Gastrocnemius medialis (tissue), 4 donors: ENCODE data around the gene PRRC2B.

Source experiments
- POLR2A ChIP-seq, 2 donors: fragments of 450-650 bp; IDR thresholded peaks; one replicate each; pipeline ENCODE4 v1.6.1; 2017; ENCODE audit warnings: antibody characterized with exemption in 2 of 2, mild to moderate bottlenecking in 2 of 2, moderate library complexity in 2 of 2
- TF ChIP-seq, protein P1 (sequence below), 5 experiments: fragments of 450-650 bp in 3 of 5; fragments of 200-600 bp in 2 of 5; sonication (generic) in 2 of 5; IDR thresholded peaks in 4 of 5; conservative IDR thresholded peaks in 1 of 5; 1 replicate in 4 of 5; 2 replicates in 1 of 5; pipeline ENCODE4 v1.5.1; 2016 to 2019; ENCODE audit warnings: antibody characterized with exemption in 5 of 5, mild to moderate bottlenecking in 3 of 5, moderate library complexity in 3 of 5

DNA sequence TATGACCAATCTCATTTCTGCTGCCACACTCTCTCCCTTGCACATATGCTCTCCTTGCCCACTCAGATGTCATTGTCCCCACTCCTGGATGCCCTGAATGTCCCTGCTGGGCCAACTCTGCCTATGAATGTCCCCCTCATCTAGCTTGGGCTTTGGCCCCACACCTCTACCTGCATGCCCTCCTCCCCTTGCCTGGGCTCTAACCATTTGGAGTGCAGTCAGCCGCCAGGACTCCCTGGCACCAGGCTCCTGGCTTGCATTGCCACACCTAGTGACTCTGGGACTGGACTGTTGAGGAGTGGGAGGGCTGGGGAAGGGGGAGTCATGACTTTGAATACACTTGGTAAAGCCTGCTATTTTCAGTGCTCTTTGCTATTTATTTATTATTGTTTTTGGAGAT is 67.3 kb downstream of the PRRC2B start:
- TF ChIP-seq, protein P1, sequence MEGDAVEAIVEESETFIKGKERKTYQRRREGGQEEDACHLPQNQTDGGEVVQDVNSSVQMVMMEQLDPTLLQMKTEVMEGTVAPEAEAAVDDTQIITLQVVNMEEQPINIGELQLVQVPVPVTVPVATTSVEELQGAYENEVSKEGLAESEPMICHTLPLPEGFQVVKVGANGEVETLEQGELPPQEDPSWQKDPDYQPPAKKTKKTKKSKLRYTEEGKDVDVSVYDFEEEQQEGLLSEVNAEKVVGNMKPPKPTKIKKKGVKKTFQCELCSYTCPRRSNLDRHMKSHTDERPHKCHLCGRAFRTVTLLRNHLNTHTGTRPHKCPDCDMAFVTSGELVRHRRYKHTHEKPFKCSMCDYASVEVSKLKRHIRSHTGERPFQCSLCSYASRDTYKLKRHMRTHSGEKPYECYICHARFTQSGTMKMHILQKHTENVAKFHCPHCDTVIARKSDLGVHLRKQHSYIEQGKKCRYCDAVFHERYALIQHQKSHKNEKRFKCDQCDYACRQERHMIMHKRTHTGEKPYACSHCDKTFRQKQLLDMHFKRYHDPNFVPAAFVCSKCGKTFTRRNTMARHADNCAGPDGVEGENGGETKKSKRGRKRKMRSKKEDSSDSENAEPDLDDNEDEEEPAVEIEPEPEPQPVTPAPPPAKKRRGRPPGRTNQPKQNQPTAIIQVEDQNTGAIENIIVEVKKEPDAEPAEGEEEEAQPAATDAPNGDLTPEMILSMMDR (IDR thresholded peaks at IDR 0.05 in 4 of 5, conservative IDR thresholded peaks at IDR 0.05 in 1 of 5) = no peak
- no peak for TF ChIP-seq POLR2A (IDR thresholded peaks at IDR 0.05)
